HEK293T (cell line): Measurements from ENCODE around the gene RAB44.

Experiments
- ARNT ChIP-seq: fragments of 450-650 bp; IDR thresholded peaks from 2 replicates; pipeline ENCODE4 v1.6.1; 2017; ENCODE audit warnings: mild to moderate bottlenecking
- BHLHE40 ChIP-seq: fragments of 450-650 bp; IDR thresholded peaks from 2 replicates; pipeline ENCODE4 v1.6.1; 2016; ENCODE audit warnings: mild to moderate bottlenecking, moderate library complexity, borderline replicate concordance
- ELF4 ChIP-seq: fragments of 450-650 bp; IDR thresholded peaks from 2 replicates; pipeline ENCODE4 v1.6.1; 2017; ENCODE audit warnings: antibody characterized with exemption
- FOXA1 ChIP-seq: fragments of 450-650 bp; IDR thresholded peaks from 2 replicates; pipeline ENCODE4 v1.6.1; 2016; ENCODE audit warnings: mild to moderate bottlenecking
- FOXK2 ChIP-seq: fragments of 450-650 bp; IDR thresholded peaks from 2 replicates; pipeline ENCODE4 v1.6.1; 2016; ENCODE audit warnings: mild to moderate bottlenecking
- FOXM1 ChIP-seq: fragments of 450-650 bp; IDR thresholded peaks from 2 replicates; pipeline ENCODE4 v1.6.1; 2017; ENCODE audit warnings: mild to moderate bottlenecking, borderline replicate concordance
- NFRKB ChIP-seq: fragments of 450-650 bp; IDR thresholded peaks from 2 replicates; pipeline ENCODE4 v1.6.1; 2016; ENCODE audit warnings: mild to moderate bottlenecking, moderate library complexity
- PKNOX1 ChIP-seq: fragments of 450-650 bp; IDR thresholded peaks from 2 replicates; pipeline ENCODE4 v1.6.1; 2016
- SP1 ChIP-seq: fragments of 450-650 bp; IDR thresholded peaks from 2 replicates; pipeline ENCODE4 v1.6.1; 2017
- TARDBP ChIP-seq: fragments of 450-650 bp; IDR thresholded peaks from 2 replicates; pipeline ENCODE4 v1.6.1; 2016
- ZNF384 ChIP-seq: fragments of 450-650 bp; IDR thresholded peaks from 2 replicates; pipeline ENCODE4 v1.6.1; 2016

GRCh38 chr6:36671687-36672375 is 25.8 kb upstream of the RAB44 start:
- no peak for TF ChIP-seq ELF4
- TF ChIP-seq BHLHE40, result no peak
- TF ChIP-seq PKNOX1, result no peak
- TF ChIP-seq FOXK2, result no peak
- no peak for TF ChIP-seq FOXM1
- no peak for TF ChIP-seq ZNF384
- TF ChIP-seq ARNT, result no peak
- TF ChIP-seq TARDBP, result no peak
- TF ChIP-seq SP1, result no peak
- no peak for TF ChIP-seq FOXA1
- TF ChIP-seq NFRKB, result no peak
